ENCODE results near the gene GPR84. TPM values are rescaled to one million over a fixed set of nuclear protein-coding genes. Genes with fewer than 3 reads are reported as not detected.

GPR84 gene
- total and polyA plus RNA-seq, 9 of the 15 experiments (the other 6 are each of a cell fraction or from before 2014, with no cell fraction given) = 0.07 to 0.18 (median 0.11) TPM; not detected in 5

DNA sequence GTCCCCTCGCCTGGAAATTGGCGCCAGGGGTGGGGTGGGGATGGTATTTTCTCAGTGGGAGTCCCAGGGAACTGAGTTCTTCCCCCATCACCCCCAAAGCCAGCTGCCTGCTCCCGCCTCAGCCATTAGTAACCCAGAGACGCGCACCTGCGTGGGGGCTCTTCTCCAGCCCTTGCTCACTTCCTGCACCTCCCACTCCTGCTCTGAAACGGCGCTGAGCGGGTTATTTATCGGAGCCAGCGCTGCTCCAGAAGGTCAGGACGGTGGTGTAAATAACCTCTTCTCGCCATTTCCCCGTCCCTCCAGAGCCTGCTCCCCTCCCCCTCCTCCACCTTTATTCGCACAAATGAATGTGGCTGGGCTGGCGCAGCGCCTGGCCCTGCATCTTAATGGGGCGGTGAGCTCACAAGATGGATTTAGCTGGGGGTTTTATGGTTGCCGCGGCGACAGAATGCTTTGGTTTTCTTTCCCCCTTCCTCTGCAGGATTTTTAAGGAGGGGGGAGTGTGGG, 12.2 kb downstream of the GPR84 start (continued):
- TF ChIP-seq NR2C2 (CRISPR knock-in tag; IDR thresholded peaks at IDR 0.05) (no peak), NR2C2 (tag; IDR thresholded peaks at IDR 0.05) (no peak), ZBTB8A (IDR thresholded peaks at IDR 0.05; ENCODE audit: partially characterized antibody) (no peak), MIER1 (IDR thresholded peaks at IDR 0.05; ENCODE audit: low read depth) (no peak), SUPT5H (IDR thresholded peaks at IDR 0.05) (peak; percentile 47), ASH1L (IDR thresholded peaks at IDR 0.05; ENCODE audit: borderline replicate concordance, low read depth, partially characterized antibody) (no peak), POLR3G (IDR thresholded peaks at IDR 0.05; ENCODE audit: extremely low read depth, insufficient read length, insufficient replicate concordance) (no peak), NFATC3 (IDR thresholded peaks at IDR 0.05) (no peak), ZNF695 (CRISPR knock-in tag; IDR thresholded peaks at IDR 0.05) (no peak), TSC22D4 (tag; IDR thresholded peaks at IDR 0.05) (no peak), PHF8 (IDR thresholded peaks at IDR 0.05; ENCODE audit: borderline replicate concordance, low read length) (no peak), ZEB2 (IDR thresholded peaks at IDR 0.05) (peak; percentile 42; the same call in 1 of the 2 replicates), ZNF79 (CRISPR knock-in tag; IDR thresholded peaks at IDR 0.05; ENCODE audit: low read depth) (no peak), ZNF184 (CRISPR knock-in tag; IDR thresholded peaks at IDR 0.05) (no peak), RBM39 (optimal IDR thresholded peaks at IDR 0.05; ENCODE audit: low read depth, low read length) (no peak)
- TF ChIP-seq, protein P1, sequence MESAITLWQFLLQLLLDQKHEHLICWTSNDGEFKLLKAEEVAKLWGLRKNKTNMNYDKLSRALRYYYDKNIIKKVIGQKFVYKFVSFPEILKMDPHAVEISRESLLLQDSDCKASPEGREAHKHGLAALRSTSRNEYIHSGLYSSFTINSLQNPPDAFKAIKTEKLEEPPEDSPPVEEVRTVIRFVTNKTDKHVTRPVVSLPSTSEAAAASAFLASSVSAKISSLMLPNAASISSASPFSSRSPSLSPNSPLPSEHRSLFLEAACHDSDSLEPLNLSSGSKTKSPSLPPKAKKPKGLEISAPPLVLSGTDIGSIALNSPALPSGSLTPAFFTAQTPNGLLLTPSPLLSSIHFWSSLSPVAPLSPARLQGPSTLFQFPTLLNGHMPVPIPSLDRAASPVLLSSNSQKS (CRISPR knock-in tag; IDR thresholded peaks at IDR 0.05) = no peak
- TF ChIP-seq, protein P2, sequence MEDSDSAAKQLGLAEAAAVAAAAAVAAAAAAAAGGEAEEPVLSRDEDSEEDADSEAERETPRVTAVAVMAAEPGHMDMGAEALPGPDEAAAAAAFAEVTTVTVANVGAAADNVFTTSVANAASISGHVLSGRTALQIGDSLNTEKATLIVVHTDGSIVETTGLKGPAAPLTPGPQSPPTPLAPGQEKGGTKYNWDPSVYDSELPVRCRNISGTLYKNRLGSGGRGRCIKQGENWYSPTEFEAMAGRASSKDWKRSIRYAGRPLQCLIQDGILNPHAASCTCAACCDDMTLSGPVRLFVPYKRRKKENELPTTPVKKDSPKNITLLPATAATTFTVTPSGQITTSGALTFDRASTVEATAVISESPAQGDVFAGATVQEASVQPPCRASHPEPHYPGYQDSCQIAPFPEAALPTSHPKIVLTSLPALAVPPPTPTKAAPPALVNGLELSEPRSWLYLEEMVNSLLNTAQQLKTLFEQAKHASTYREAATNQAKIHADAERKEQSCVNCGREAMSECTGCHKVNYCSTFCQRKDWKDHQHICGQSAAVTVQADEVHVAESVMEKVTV (CRISPR knock-in tag; IDR thresholded peaks at IDR 0.05) = no peak
- TF ChIP-seq, protein P3, sequence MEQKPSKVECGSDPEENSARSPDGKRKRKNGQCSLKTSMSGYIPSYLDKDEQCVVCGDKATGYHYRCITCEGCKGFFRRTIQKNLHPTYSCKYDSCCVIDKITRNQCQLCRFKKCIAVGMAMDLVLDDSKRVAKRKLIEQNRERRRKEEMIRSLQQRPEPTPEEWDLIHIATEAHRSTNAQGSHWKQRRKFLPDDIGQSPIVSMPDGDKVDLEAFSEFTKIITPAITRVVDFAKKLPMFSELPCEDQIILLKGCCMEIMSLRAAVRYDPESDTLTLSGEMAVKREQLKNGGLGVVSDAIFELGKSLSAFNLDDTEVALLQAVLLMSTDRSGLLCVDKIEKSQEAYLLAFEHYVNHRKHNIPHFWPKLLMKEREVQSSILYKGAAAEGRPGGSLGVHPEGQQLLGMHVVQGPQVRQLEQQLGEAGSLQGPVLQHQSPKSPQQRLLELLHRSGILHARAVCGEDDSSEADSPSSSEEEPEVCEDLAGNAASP (IDR thresholded peaks at IDR 0.05) = no peak
- TF ChIP-seq, protein P4, sequence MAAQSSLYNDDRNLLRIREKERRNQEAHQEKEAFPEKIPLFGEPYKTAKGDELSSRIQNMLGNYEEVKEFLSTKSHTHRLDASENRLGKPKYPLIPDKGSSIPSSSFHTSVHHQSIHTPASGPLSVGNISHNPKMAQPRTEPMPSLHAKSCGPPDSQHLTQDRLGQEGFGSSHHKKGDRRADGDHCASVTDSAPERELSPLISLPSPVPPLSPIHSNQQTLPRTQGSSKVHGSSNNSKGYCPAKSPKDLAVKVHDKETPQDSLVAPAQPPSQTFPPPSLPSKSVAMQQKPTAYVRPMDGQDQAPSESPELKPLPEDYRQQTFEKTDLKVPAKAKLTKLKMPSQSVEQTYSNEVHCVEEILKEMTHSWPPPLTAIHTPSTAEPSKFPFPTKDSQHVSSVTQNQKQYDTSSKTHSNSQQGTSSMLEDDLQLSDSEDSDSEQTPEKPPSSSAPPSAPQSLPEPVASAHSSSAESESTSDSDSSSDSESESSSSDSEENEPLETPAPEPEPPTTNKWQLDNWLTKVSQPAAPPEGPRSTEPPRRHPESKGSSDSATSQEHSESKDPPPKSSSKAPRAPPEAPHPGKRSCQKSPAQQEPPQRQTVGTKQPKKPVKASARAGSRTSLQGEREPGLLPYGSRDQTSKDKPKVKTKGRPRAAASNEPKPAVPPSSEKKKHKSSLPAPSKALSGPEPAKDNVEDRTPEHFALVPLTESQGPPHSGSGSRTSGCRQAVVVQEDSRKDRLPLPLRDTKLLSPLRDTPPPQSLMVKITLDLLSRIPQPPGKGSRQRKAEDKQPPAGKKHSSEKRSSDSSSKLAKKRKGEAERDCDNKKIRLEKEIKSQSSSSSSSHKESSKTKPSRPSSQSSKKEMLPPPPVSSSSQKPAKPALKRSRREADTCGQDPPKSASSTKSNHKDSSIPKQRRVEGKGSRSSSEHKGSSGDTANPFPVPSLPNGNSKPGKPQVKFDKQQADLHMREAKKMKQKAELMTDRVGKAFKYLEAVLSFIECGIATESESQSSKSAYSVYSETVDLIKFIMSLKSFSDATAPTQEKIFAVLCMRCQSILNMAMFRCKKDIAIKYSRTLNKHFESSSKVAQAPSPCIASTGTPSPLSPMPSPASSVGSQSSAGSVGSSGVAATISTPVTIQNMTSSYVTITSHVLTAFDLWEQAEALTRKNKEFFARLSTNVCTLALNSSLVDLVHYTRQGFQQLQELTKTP (IDR thresholded peaks at IDR 0.05; ENCODE audit: low read depth in 1 of 2, partially characterized antibody in 2 of 2) = no peak

Data from K562 (cell line).